IMR-90 (cell line): ENCODE results near the gene ZNF529.

Source experiments
- CHD1 ChIP-seq: IDR thresholded peaks from 2 replicates; pipeline ENCODE4 v1.6.1; 2012; ENCODE audit warnings: low read depth, low read length, improper control_type of control experiment
- CTCF ChIP-seq: conservative IDR thresholded peaks from 2 replicates; pipeline ENCODE4 v1.5.1; 2012; ENCODE audit warnings: mild to moderate bottlenecking, low read depth, low read length, improper control_type of control experiment
- FOS ChIP-seq: fragments of 150-350 bp; IDR thresholded peaks from 2 replicates; pipeline ENCODE4 v1.6.1; 2016; ENCODE audit warnings: low read depth, low read length
- POLR2A ChIP-seq: IDR thresholded peaks from 2 replicates; pipeline ENCODE4 v1.6.1; 2012; ENCODE audit warnings: mild to moderate bottlenecking, low read depth, low read length
- RAD21 ChIP-seq: IDR thresholded peaks from 2 replicates; pipeline ENCODE4 v1.6.1; 2012; ENCODE audit warnings: low read length, improper control_type of control experiment

GRCh38 chr19:36605101-36605876 lies 32.2 kb upstream of the ZNF529 start, which contains the start of gene ZNF382:
- TF ChIP-seq CTCF (no peak), POLR2A (no peak), FOS (no peak), CHD1 (no peak), RAD21 (no peak)
